A673 (cell line): ENCODE data around the gene SAT2. TPM values are rescaled to one million over a fixed set of nuclear protein-coding genes. Genes with fewer than 3 reads are reported as not detected.
A peak's percentile ranks its signal among the peaks of the same experiment; 100 is the strongest.

Experiments
- BruUV-seq: library from RNA; stranded (reverse); fragments of 400-500 nt; replicated peaks from 2 replicates; lab custom pipeline; 2021; lab: Mats Ljungman, UMichigan
- CTCF ChIA-PET: fragments of 300-600 bp; sonication (Branson Sonifier 250); formaldehyde crosslinking; loops from one replicate; lab custom pipeline; 2022; ENCODE audit warnings: antibody characterized with exemption; lab: Charles Lee
- POLR2A ChIA-PET: fragments of 300-600 bp; sonication (Branson Sonifier 250); formaldehyde crosslinking; loops from one replicate; lab custom pipeline; 2022; ENCODE audit warnings: antibody characterized with exemption; ENCODE audit not compliant: low non-redundant PET; lab: Charles Lee
- DNase-seq: peaks from one replicate; pipeline ENCODE4 v3.0.0-alpha.2; 2015; ENCODE audit warnings: low spot score
- H3K27ac ChIP-seq: fragments of 200-600 bp; sonication (generic); 2 replicates; pipeline ENCODE4 v1.5.1; 2016; ENCODE audit warnings: mixed run types, low read depth, mild to moderate bottlenecking, mixed read lengths, antibody characterized with exemption, low read length; ENCODE audit not compliant: poor library complexity, severe bottlenecking
- H3K27me3 ChIP-seq: fragments of 200-600 bp; sonication (generic); replicated peaks from 2 replicates; pipeline ENCODE4 v1.6.1; 2017; ENCODE audit warnings: mixed run types, low read depth, mild to moderate bottlenecking, mixed read lengths, antibody characterized with exemption, low read length; ENCODE audit not compliant: insufficient read depth, poor library complexity
- H3K36me3 ChIP-seq: fragments of 200-600 bp; sonication (generic); 2 replicates; pipeline ENCODE4 v1.6.1; 2016; ENCODE audit warnings: mixed run types, mild to moderate bottlenecking, mixed read lengths, antibody characterized with exemption, low read length; ENCODE audit not compliant: insufficient read depth, poor library complexity, severe bottlenecking
- H3K4me1 ChIP-seq: fragments of 200-600 bp; sonication (generic); 2 replicates; pipeline ENCODE4 v1.6.1; 2017; ENCODE audit warnings: mixed run types, mild to moderate bottlenecking, mixed read lengths, antibody characterized with exemption, low read length; ENCODE audit not compliant: insufficient read depth, poor library complexity, severe bottlenecking
- H3K4me3 ChIP-seq: fragments of 200-600 bp; sonication (generic); 2 replicates; pipeline ENCODE4 v1.5.1; 2016; ENCODE audit warnings: low read depth, mixed run types, mild to moderate bottlenecking, mixed read lengths, low read length; ENCODE audit not compliant: poor library complexity, severe bottlenecking
- H3K9me3 ChIP-seq: fragments of 200-600 bp; sonication (generic); 2 replicates; pipeline ENCODE4 v1.6.1; 2016; ENCODE audit warnings: mixed run types, low read depth, mild to moderate bottlenecking, mixed read lengths, antibody characterized with exemption, low read length; ENCODE audit not compliant: poor library complexity, severe bottlenecking
- EZH2 ChIP-seq: fragments of 200-600 bp; sonication (generic); IDR thresholded peaks from 2 replicates; pipeline ENCODE4 v1.6.1; 2017; ENCODE audit warnings: borderline replicate concordance, low read depth, mild to moderate bottlenecking, mixed read lengths, antibody characterized with exemption, low read length; ENCODE audit not compliant: poor library complexity, severe bottlenecking
- intact Hi-C: fragments of 100-400 bp; cut with micrococcal nuclease; formaldehyde crosslinking; loops from one replicate; pipeline ENCODE4 v1.10.0; 2022; ENCODE audit not compliant: unreplicated experiment
- total RNA-seq: library from RNA; stranded (reverse); gene quantifications from 2 replicates; pipeline ENCODE4 v1.2.3, GENCODE V29; 2021
- TF ChIP-seq, protein P1 (sequence below): fragments of 300-800, 200-600 bp; sonication (generic); conservative IDR thresholded peaks from 2 replicates; pipeline ENCODE4 v1.5.1; 2017; ENCODE audit warnings: low read depth, mild to moderate bottlenecking, antibody characterized with exemption, low read length, moderate library complexity, mixed read lengths

Gene SAT2
- total RNA-seq, 1 experiment from 2014 or later, result 61.7 TPM

DNA sequence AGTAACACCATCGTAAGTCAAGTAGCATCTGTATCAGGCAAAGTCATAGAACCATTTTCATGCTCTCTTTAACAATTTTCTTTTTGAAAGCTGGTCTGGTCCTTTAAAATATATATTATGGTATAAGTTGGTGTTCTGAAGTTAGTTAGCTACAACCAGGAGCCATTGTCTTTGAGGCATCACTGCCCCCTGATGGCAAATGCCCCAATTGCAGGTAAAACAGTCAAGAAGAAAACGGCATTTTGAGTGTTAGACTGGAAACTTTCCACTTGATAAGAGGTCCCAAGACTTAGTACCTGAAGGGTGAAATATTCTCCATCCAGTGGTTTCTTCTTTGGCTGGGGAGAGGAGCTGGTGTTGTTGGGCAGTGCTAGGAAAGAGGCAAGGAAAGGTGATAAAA, 45.6 kb upstream of the SAT2 start:
- H3K36me3 ChIP-seq, result peaks cover 67% of the 10 kb centered on the region
- TF ChIP-seq, protein P1, sequence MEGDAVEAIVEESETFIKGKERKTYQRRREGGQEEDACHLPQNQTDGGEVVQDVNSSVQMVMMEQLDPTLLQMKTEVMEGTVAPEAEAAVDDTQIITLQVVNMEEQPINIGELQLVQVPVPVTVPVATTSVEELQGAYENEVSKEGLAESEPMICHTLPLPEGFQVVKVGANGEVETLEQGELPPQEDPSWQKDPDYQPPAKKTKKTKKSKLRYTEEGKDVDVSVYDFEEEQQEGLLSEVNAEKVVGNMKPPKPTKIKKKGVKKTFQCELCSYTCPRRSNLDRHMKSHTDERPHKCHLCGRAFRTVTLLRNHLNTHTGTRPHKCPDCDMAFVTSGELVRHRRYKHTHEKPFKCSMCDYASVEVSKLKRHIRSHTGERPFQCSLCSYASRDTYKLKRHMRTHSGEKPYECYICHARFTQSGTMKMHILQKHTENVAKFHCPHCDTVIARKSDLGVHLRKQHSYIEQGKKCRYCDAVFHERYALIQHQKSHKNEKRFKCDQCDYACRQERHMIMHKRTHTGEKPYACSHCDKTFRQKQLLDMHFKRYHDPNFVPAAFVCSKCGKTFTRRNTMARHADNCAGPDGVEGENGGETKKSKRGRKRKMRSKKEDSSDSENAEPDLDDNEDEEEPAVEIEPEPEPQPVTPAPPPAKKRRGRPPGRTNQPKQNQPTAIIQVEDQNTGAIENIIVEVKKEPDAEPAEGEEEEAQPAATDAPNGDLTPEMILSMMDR, result peak; percentile 63
- TF ChIP-seq EZH2, result no peak
- no peaks in the 10 kb centered on the region for H3K4me1 ChIP-seq
- H3K4me3 ChIP-seq, result no peak overlapping the region
- ChIA-PET POLR2A (no interaction called here), CTCF (interaction anchor here (0.8 kb wide), 1 partner anchor 22 kb away, joined by 4 read pairs; the partner anchor contains the start of gene ATP1B2)
- H3K9me3 ChIP-seq, result peaks cover 5% of the 10 kb centered on the region
- intact Hi-C loops, result no loop called here
- peak; percentile 44 for DNase-seq
- H3K27me3 ChIP-seq, result no peaks in the 10 kb centered on the region
- BruUV-seq, result no TSS peak
- H3K27ac ChIP-seq, result no peak overlapping the region

DNA sequence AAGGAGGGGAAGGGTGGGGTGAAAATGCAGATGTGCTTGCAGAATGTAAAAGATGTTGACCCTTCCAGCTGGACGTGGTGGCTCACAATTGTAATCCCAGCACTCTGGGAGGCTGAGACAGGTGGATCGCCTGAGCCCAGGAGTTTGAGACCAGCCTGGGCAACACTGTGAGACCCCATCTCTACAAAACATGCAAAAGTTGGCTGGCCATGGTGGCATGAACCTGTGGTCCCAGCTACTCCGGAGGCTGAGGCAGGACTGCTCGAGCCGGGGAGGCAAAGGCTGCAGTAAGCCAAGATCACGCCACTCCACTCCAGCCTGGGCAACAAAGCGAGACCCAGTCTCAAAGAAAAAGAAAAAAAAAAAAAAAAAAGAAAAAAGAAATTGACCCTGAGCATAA, 40.9 kb upstream of the SAT2 start:
- no peaks in the 10 kb centered on the region for H3K27me3 ChIP-seq
- no peak for TF ChIP-seq EZH2
- TF ChIP-seq, protein P1, result no peak
- CTCF ChIA-PET, result interaction anchor here (0.7 kb wide), 1 partner anchor 252 kb away, joined by 3 read pairs; no protein-coding TSS in a partner anchor
- no peak for DNase-seq
- no peak overlapping the region for H3K27ac ChIP-seq
- intact Hi-C loops, result no loop called here
- POLR2A ChIA-PET, result no interaction called here
- no TSS peak for BruUV-seq
- peaks cover 2% of the 10 kb centered on the region for H3K9me3 ChIP-seq
- H3K4me3 ChIP-seq, result no peak overlapping the region
- H3K4me1 ChIP-seq, result no peaks in the 10 kb centered on the region
- peaks cover 51% of the 10 kb centered on the region for H3K36me3 ChIP-seq

DNA sequence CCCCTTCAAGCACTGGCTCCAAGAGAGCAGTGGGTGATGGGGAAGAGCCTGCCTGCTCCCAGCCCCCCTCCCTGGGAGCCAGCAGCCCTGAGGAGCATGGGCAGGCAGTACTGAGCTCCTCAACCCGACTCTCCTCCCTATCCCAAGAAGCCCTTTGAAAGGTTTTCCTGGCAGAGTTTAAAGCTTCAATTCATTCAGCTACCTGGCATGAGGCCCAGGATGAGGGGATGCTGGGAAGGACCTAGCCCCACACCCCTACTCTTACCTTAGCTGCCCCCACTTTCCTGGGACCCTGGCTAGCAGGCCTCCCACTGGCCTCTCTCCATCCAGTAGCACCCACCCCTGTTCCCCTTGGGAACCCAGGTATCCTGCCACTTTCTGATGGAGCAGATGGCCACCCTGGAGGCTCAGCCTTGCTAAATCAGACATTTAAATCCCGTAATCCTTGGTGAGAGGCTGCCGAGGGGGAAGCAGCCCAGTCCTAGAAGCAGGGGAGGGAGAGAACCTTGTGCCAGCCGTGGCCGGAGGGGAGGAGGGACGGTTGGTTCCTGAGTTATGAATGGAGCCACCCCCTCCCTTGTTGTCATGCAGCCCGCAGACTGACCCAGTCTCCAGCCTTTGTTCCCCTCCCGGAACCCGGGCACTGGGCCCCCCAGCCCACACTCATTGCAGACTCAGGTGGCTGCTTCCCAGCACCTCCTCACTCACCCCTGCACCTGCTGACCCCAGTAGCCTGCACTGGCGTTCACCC, 40.2 kb upstream of the SAT2 start:
- H3K27me3 ChIP-seq, result no peaks in the 10 kb centered on the region
- no TSS peak for BruUV-seq
- no peak overlapping the region for H3K27ac ChIP-seq
- intact Hi-C loops, result no loop called here
- ChIA-PET POLR2A (interaction anchor here (0.7 kb wide), 1 partner anchor 17 kb away, joined by 10 read pairs; the partner anchor contains the start of gene ATP1B2), CTCF (no interaction called here)
- H3K4me3 ChIP-seq, result no peak overlapping the region
- H3K36me3 ChIP-seq, result peaks cover 45% of the 10 kb centered on the region
- H3K9me3 ChIP-seq, result no peaks in the 10 kb centered on the region
- DNase-seq, result no peak
- TF ChIP-seq, protein P1, result no peak
- no peak for TF ChIP-seq EZH2
- H3K4me1 ChIP-seq, result no peaks in the 10 kb centered on the region
